ENCODE measurements around the gene DDR2.

Gene DDR2

GRCh38 chr1:162629651-162630050, 2.6 kb upstream of the DDR2 start:
- DNase-seq (ENCODE audit: low read depth): no peak

- no peak for DNase-seq (ENCODE audit: low read depth)
Measured at GRCh38 chr1:162631546-162632191, 595 bp upstream of the DDR2 start.

GRCh38 chr1:162632698-162633080, 425 bp downstream of the DDR2 start:
- no peak for DNase-seq (ENCODE audit: low read depth)

GRCh38 chr1:162633081-162633762, 958 bp downstream of the DDR2 start:
- DNase-seq (ENCODE audit: low read depth): no peak

GRCh38 chr1:162635418-162635817, 3.2 kb downstream of the DDR2 start:
- no peak for DNase-seq (ENCODE audit: low read depth)

GRCh38 chr1:162639718-162640117, 7.5 kb downstream of the DDR2 start:
- no peak for DNase-seq (ENCODE audit: low read depth)

- no peak for DNase-seq (ENCODE audit: low read depth)
Measured at GRCh38 chr1:162641114-162641513, 8.8 kb downstream of the DDR2 start.

GRCh38 chr1:162644986-162645314, 12.7 kb downstream of the DDR2 start:
- no peak for DNase-seq (ENCODE audit: low read depth)

GRCh38 chr1:162645666-162646065, 13.4 kb downstream of the DDR2 start:
- no peak for DNase-seq (ENCODE audit: low read depth)

GRCh38 chr1:162649583-162649982, 17.3 kb downstream of the DDR2 start:
- DNase-seq (ENCODE audit: low read depth): no peak

- DNase-seq (ENCODE audit: low read depth): no peak
Measured at GRCh38 chr1:162654915-162655620, 22.8 kb downstream of the DDR2 start.

GRCh38 chr1:162656266-162656665, 24.0 kb downstream of the DDR2 start:
- DNase-seq (ENCODE audit: low read depth): no peak

GRCh38 chr1:162660574-162660973, 28.3 kb downstream of the DDR2 start:
- no peak for DNase-seq (ENCODE audit: low read depth)

GRCh38 chr1:162661336-162661735, 29.1 kb downstream of the DDR2 start:
- DNase-seq (ENCODE audit: low read depth): no peak

- no peak for DNase-seq (ENCODE audit: low read depth)
Measured at GRCh38 chr1:162662013-162662412, 29.7 kb downstream of the DDR2 start.

- DNase-seq (ENCODE audit: low read depth): no peak
Measured at GRCh38 chr1:162663086-162663485, 30.8 kb downstream of the DDR2 start.

- DNase-seq (ENCODE audit: low read depth): no peak
Measured at GRCh38 chr1:162663589-162664106, 31.4 kb downstream of the DDR2 start.

GRCh38 chr1:162666006-162666645, 33.9 kb downstream of the DDR2 start:
- DNase-seq (ENCODE audit: low read depth): no peak

GRCh38 chr1:162667381-162668080, 35.3 kb downstream of the DDR2 start:
- no peak for DNase-seq (ENCODE audit: low read depth)

GRCh38 chr1:162670928-162671663, 38.8 kb downstream of the DDR2 start:
- DNase-seq (ENCODE audit: low read depth): no peak

- no peak for DNase-seq (ENCODE audit: low read depth)
Measured at GRCh38 chr1:162671664-162672410, 39.6 kb downstream of the DDR2 start.
